Tongue (tissue), 2 donors: ENCODE measurements around the gene TBC1D5. TPM values are rescaled to one million over a fixed set of nuclear protein-coding genes. Genes with fewer than 3 reads are reported as not detected.
A peak's percentile ranks its signal among the peaks of the same experiment; 100 is the strongest.

ENCODE experiments used
- DNase-seq: peaks from one replicate; pipeline ENCODE4 v3.0.0-alpha.2; 2015
- total RNA-seq: library from RNA; depleted of rRNA; stranded (reverse); fragments of >200 nt; gene quantifications from one replicate; pipeline ENCODE4 v1.2.3, GENCODE V29; 2014

TBC1D5 gene
- total RNA-seq, 1 donor from 2014 or later, result 118 TPM

GRCh38 chr3:17290894-17291293 lies 451.5 kb downstream of the TBC1D5 start:
- no peak for DNase-seq

GRCh38 chr3:17288839-17289399 lies 453.5 kb downstream of the TBC1D5 start:
- no peak for DNase-seq

GRCh38 chr3:17287006-17287689 lies 455.3 kb downstream of the TBC1D5 start:
- no peak for DNase-seq

- DNase-seq, result no peak
Observed at GRCh38 chr3:17278006-17278405, 464.4 kb downstream of the TBC1D5 start.

GRCh38 chr3:17266846-17267245 lies 475.6 kb downstream of the TBC1D5 start:
- DNase-seq, result no peak

- DNase-seq, result no peak
Observed at GRCh38 chr3:17261627-17262369, 480.6 kb downstream of the TBC1D5 start.

- no peak for DNase-seq
Observed at GRCh38 chr3:17260257-17260656, 482.2 kb downstream of the TBC1D5 start.

- DNase-seq, result no peak
Observed at GRCh38 chr3:17259685-17260084, 482.7 kb downstream of the TBC1D5 start.

- DNase-seq, result peak; percentile 64
Observed at GRCh38 chr3:17258823-17259436, 483.5 kb downstream of the TBC1D5 start.

GRCh38 chr3:17257269-17257668 lies 485.2 kb downstream of the TBC1D5 start:
- DNase-seq, result no peak

GRCh38 chr3:17243621-17244020 lies 498.8 kb downstream of the TBC1D5 start:
- DNase-seq, result no peak

- no peak for DNase-seq
Observed at GRCh38 chr3:17239417-17239816, 503.0 kb downstream of the TBC1D5 start.

GRCh38 chr3:17238023-17238422 lies 504.4 kb downstream of the TBC1D5 start:
- no peak for DNase-seq

- DNase-seq, result no peak
Observed at GRCh38 chr3:17235310-17235709, 507.1 kb downstream of the TBC1D5 start.

- no peak for DNase-seq
Observed at GRCh38 chr3:17234382-17234781, 508.0 kb downstream of the TBC1D5 start.

GRCh38 chr3:17233398-17233800 lies 509.0 kb downstream of the TBC1D5 start:
- peak; percentile 58 for DNase-seq

GRCh38 chr3:17232442-17232841 lies 510.0 kb downstream of the TBC1D5 start:
- DNase-seq, result no peak

GRCh38 chr3:17231537-17232261 lies 510.7 kb downstream of the TBC1D5 start:
- DNase-seq, result peak; percentile 2

- DNase-seq, result no peak
Observed at GRCh38 chr3:17227472-17227871, 515.0 kb downstream of the TBC1D5 start.

- DNase-seq, result no peak
Observed at GRCh38 chr3:17221529-17221928, 520.9 kb downstream of the TBC1D5 start.

GRCh38 chr3:17219593-17219992 lies 522.8 kb downstream of the TBC1D5 start:
- DNase-seq, result no peak

GRCh38 chr3:17218587-17218986 lies 523.8 kb downstream of the TBC1D5 start:
- DNase-seq, result no peak
